B cell (primary cell): ENCODE results near the gene ARPC1A. TPM values are rescaled to one million over a fixed set of nuclear protein-coding genes. Genes with fewer than 3 reads are reported as not detected.

Experiments
- ATAC-seq: fragments of 200-7000 bp; cut with Tn5 transposase; one replicate; pipeline ENCODE4 v1.10.0; 2021; ENCODE audit warnings: low read depth, mild to moderate bottlenecking, moderate number of reproducible peaks, moderate library complexity
- CTCF ChIA-PET: fragments of 350-600 bp; sonication (Branson Sonifier 250); formaldehyde crosslinking; loops from one replicate; lab custom pipeline; 2021; ENCODE audit warnings: antibody characterized with exemption, inconsistent platforms; lab: Charles Lee
- POLR2A ChIA-PET: fragments of 350-600 bp; sonication (Branson Sonifier 250); formaldehyde crosslinking; loops from one replicate; lab custom pipeline; 2021; ENCODE audit warnings: antibody characterized with exemption; lab: Charles Lee
- DNase-seq: peaks from one replicate; pipeline ENCODE4 v3.0.0; 2013
- H2AFZ ChIP-seq: 2 replicates; pipeline ENCODE4 v1.6.1; 2012; ENCODE audit warnings: mild to moderate bottlenecking, low read depth, low read length; ENCODE audit not compliant: insufficient read depth, poor library complexity, severe bottlenecking
- H3K27ac ChIP-seq, 2 donors: 1 replicate in 1 of 2; 2 replicates in 1 of 2; pipeline ENCODE4 v1.5.1; 2012 to 2013; ENCODE audit warnings: low read length in 2 of 2, mild to moderate bottlenecking in 2 of 2, moderate library complexity in 1 of 2
- H3K27me3 ChIP-seq, 4 experiments: fragments of 200-600 bp in 1 of 4; sonication (generic) in 1 of 4; replicated peaks in 1 of 4; 1 replicate in 2 of 4; 2 replicates in 2 of 4; pipeline versions ENCODE4 v1.6.1 to v1.7.0; 2013 to 2016; ENCODE audit warnings: low read length in 3 of 4, mild to moderate bottlenecking in 2 of 4, mixed read lengths in 1 of 4, moderate library complexity in 1 of 4; ENCODE audit not compliant: insufficient read depth in 4 of 4, control insufficient read depth in 3 of 4; ENCODE audit errors: control extremely low read depth in 1 of 4
- H3K36me3 ChIP-seq, 2 experiments: replicated peaks in 1 of 2; 1 replicate in 1 of 2; 2 replicates in 1 of 2; pipeline versions ENCODE4 v1.6.1 to v1.7.1; 2013; ENCODE audit warnings: low read length in 1 of 2; ENCODE audit not compliant: insufficient read depth in 2 of 2, control insufficient read depth in 1 of 2; ENCODE audit errors: control extremely low read depth in 1 of 2, extremely low read depth in 1 of 2
- H3K4me1 ChIP-seq, 2 donors: fragments of 200-600 bp in 1 of 2; sonication (generic) in 1 of 2; 1 replicate in 1 of 2; 2 replicates in 1 of 2; pipeline versions ENCODE4 v1.5.1 to v1.6.1; 2013 to 2017; ENCODE audit warnings: low read length in 2 of 2; ENCODE audit not compliant: control insufficient read depth in 2 of 2, insufficient read depth in 2 of 2
- H3K4me2 ChIP-seq: replicated peaks from 2 replicates; pipeline ENCODE3; 2012; ENCODE audit warnings: mild to moderate bottlenecking, low read depth, low read length; ENCODE audit not compliant: poor library complexity, severe bottlenecking
- H3K4me3 ChIP-seq, 5 experiments: fragments of 200-600 bp in 1 of 5; sonication (generic) in 1 of 5; 1 replicate in 3 of 5; 2 replicates in 2 of 5; pipeline versions ENCODE4 v1.5.1 to v1.7.0; 2011 to 2016; ENCODE audit warnings: low read length in 4 of 5, mild to moderate bottlenecking in 4 of 5, low read depth in 2 of 5, control low read depth in 1 of 5, moderate library complexity in 1 of 5; ENCODE audit not compliant: insufficient read depth in 1 of 5; ENCODE audit errors: control extremely low read depth in 1 of 5, extremely low read depth in 1 of 5
- H3K79me2 ChIP-seq: fragments of 200-600 bp; sonication (generic); one replicate; pipeline ENCODE4 v1.6.0; 2016; ENCODE audit warnings: low read length; ENCODE audit not compliant: control insufficient read depth, insufficient read depth
- H3K9ac ChIP-seq: fragments of 200-600 bp; sonication (generic); 2 replicates; pipeline ENCODE4 v1.6.1; 2017; ENCODE audit warnings: mild to moderate bottlenecking, low read length, moderate library complexity
- H3K9me3 ChIP-seq, 3 donors: one replicate each; pipeline versions ENCODE4 v1.6.1 to v1.7.1; 2013; ENCODE audit warnings: low read length in 2 of 3; ENCODE audit not compliant: control insufficient read depth in 2 of 3, insufficient read depth in 1 of 3; ENCODE audit errors: control extremely low read depth in 1 of 3
- H4K20me1 ChIP-seq: 2 replicates; pipeline ENCODE4 v1.6.0; 2012; ENCODE audit warnings: mild to moderate bottlenecking, low read length; ENCODE audit not compliant: insufficient read depth, control insufficient read depth, poor library complexity, severe bottlenecking
- H3K27ac Mint-ChIP-seq: one replicate; pipeline ENCODE4 v1.8.0; 2021; ENCODE audit warnings: mixed read lengths
- H3K27me3 Mint-ChIP-seq: one replicate; pipeline ENCODE4 v1.8.0; 2021; ENCODE audit warnings: mixed read lengths
- H3K4me1 Mint-ChIP-seq: one replicate; pipeline ENCODE4 v1.8.0; 2021; ENCODE audit warnings: mixed read lengths
- H3K4me3 Mint-ChIP-seq: one replicate; pipeline ENCODE4 v1.8.0; 2021; ENCODE audit warnings: mixed read lengths
- H3K9me3 Mint-ChIP-seq: one replicate; pipeline ENCODE4 v1.8.0; 2022; ENCODE audit warnings: mixed read lengths; ENCODE audit not compliant: insufficient read depth
- EZH2 ChIP-seq: IDR thresholded peaks from 2 replicates; pipeline ENCODE4 v1.6.1; 2012; ENCODE audit warnings: borderline replicate concordance, low read depth, mild to moderate bottlenecking, moderate library complexity, low read length; ENCODE audit not compliant: insufficient read depth, poor library complexity, severe bottlenecking
- WGBS: methylation state at CpG from one replicate; pipeline ENCODE4 v1.1.5; 2013; ENCODE audit warnings: missing lambda C conversion rate; ENCODE audit not compliant: insufficient coverage; 5-methylcytosine and 5-hydroxymethylcytosine counted together
- intact Hi-C: fragments of 100-400 bp; cut with micrococcal nuclease; formaldehyde crosslinking; loops from one replicate; pipeline ENCODE4 v1.10.0; 2022
- polyA plus RNA-seq: library from polyadenylated mRNA; depleted of rRNA; stranded (reverse); fragments of >200 nt; gene quantifications from 2 replicates; pipeline ENCODE4 v1.2.3, GENCODE V29; 2012
- total RNA-seq, 2 donors: library from RNA; stranded (reverse); fragments of 120-200 nt in 1 of 2; gene quantifications; 1 replicate in 1 of 2; 2 replicates in 1 of 2; pipeline versions ENCODE4 v1.2.3 to v1.2.4, GENCODE V29; 2013 to 2022
- TF ChIP-seq, protein P1 (sequence below): fragments of 200-600 bp; IDR thresholded peaks from one replicate; pipeline ENCODE4 v1.8.0; 2022; ENCODE audit warnings: antibody characterized with exemption, mild to moderate bottlenecking

ARPC1A gene
- total and polyA plus RNA-seq, 2 donors (not counting 1 experiment from before 2014, with no cell fraction given) = 41.7 to 45.5 TPM

DNA sequence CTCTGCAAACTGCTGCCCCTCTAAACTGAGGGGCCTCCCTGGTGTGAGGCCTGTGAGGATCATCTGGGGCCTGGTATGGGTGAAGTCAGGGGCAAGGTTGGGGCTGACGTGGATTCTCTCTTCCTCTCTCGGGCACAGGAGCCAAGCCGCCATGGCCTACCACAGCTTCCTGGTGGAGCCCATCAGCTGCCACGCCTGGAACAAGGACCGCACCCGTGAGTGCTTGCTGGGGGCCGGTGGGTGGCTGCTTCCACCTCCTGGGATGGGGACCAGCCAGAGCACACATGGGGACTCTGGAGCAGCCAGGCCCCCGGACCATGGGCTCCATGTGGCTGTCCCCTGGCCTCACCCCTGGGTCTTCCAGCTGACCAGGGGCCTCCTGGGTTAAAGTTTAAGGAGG is 59.9 kb downstream of the ARPC1A start:
- 71% methylated on average over 5 of the region's 8 CpGs for WGBS
- DNase-seq = no peak

GRCh38 chr7:99386584-99387238 is 61.0 kb downstream of the ARPC1A start:
- peak; percentile 48 for DNase-seq
- peak overlapping the region; percentile 53 for H3K27ac Mint-ChIP-seq

More for the DNA sequence above, 59.9 kb downstream of the ARPC1A start:
- no peak overlapping the region for H3K4me3 ChIP-seq
- H3K9me3 ChIP-seq = no peaks in the 10 kb centered on the region
- peak overlapping the region; percentile 22 for H3K4me2 ChIP-seq
- Mint-ChIP-seq H3K4me1 (peaks cover 32% of the 10 kb centered on the region), H3K27ac (no peak overlapping the region), H3K27me3 (no peaks in the 10 kb centered on the region), H3K9me3 (no peaks in the 10 kb centered on the region), H3K4me3 (no peak overlapping the region)
- TF ChIP-seq, protein P1, sequence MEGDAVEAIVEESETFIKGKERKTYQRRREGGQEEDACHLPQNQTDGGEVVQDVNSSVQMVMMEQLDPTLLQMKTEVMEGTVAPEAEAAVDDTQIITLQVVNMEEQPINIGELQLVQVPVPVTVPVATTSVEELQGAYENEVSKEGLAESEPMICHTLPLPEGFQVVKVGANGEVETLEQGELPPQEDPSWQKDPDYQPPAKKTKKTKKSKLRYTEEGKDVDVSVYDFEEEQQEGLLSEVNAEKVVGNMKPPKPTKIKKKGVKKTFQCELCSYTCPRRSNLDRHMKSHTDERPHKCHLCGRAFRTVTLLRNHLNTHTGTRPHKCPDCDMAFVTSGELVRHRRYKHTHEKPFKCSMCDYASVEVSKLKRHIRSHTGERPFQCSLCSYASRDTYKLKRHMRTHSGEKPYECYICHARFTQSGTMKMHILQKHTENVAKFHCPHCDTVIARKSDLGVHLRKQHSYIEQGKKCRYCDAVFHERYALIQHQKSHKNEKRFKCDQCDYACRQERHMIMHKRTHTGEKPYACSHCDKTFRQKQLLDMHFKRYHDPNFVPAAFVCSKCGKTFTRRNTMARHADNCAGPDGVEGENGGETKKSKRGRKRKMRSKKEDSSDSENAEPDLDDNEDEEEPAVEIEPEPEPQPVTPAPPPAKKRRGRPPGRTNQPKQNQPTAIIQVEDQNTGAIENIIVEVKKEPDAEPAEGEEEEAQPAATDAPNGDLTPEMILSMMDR = no peak
- no peak for TF ChIP-seq EZH2
- ChIA-PET CTCF (interaction anchor here (0.6 to 3.4 kb wide), 6 partner anchors 12 to 1241 kb away, joined by 3 to 24 read pairs (median 3); partner anchors contain the start of gene ARPC1B), POLR2A (no interaction called here)
- H3K27ac ChIP-seq = peak overlapping the region; percentile 11 to 73
- H3K36me3 ChIP-seq = peaks cover 0 to 54% of the 10 kb centered on the region in 2 experiments
- H2AFZ ChIP-seq = no peak overlapping the region
- peaks cover 83% of the 10 kb centered on the region for H4K20me1 ChIP-seq
- H3K79me2 ChIP-seq = peaks cover 87% of the 10 kb centered on the region
- no peak for ATAC-seq
- no peak overlapping the region for H3K9ac ChIP-seq
- no peaks in the 10 kb centered on the region for H3K27me3 ChIP-seq
- peaks cover 22 to 47% of the 10 kb centered on the region in 2 donors for H3K4me1 ChIP-seq
- intact Hi-C loops = no loop called here

More at GRCh38 chr7:99386584-99387238, 61.0 kb downstream of the ARPC1A start:
- TF ChIP-seq EZH2 = no peak
- TF ChIP-seq, protein P1 = peak; percentile 27
- Histone ChIP-seq H3K36me3 (peaks cover 0 to 63% of the 10 kb centered on the region in 2 experiments), H3K27me3 (no peaks in the 10 kb centered on the region), H4K20me1 (peaks cover 83% of the 10 kb centered on the region), H3K4me3 (no peak overlapping the region), H3K9me3 (no peaks in the 10 kb centered on the region), H3K27ac (no peak overlapping the region), H3K79me2 (peaks cover 83% of the 10 kb centered on the region), H3K4me1 (peaks cover 12 to 35% of the 10 kb centered on the region in 2 donors), H3K4me2 (no peak overlapping the region), H3K9ac (no peak overlapping the region), H2AFZ (no peak overlapping the region)
- Mint-ChIP-seq H3K4me1 (peaks cover 22% of the 10 kb centered on the region), H3K9me3 (no peaks in the 10 kb centered on the region), H3K27me3 (no peaks in the 10 kb centered on the region), H3K4me3 (no peak overlapping the region)
- peak; percentile 70 for ATAC-seq
- ChIA-PET POLR2A (no interaction called here), CTCF (interaction anchor here (0.7 to 3.4 kb wide), 7 partner anchors 13 to 213 kb away, joined by 3 to 24 read pairs (median 4); partner anchors contain the start of gene ARPC1B)
- 94% methylated on average over 9 of the region's 9 CpGs for WGBS
- intact Hi-C loops = loop anchor here (1.0 kb wide), 1 partner anchor 21 kb away; no protein-coding TSS in a partner anchor
